Right ventricle myocardium inferior (tissue), 1 donor: Measurements from ENCODE around the gene SGMS2. TPM values are rescaled to one million over a fixed set of nuclear protein-coding genes. Genes with fewer than 3 reads are reported as not detected.

Experiments
- ATAC-seq: fragments of 200-7000 bp; cut with Tn5 transposase; one replicate; pipeline ENCODE4 v1.9.1; 2020; ENCODE audit warnings: mild to moderate bottlenecking, moderate library complexity
- DNase-seq: peaks from one replicate; pipeline ENCODE4 v3.0.0; 2021; ENCODE audit errors: missing footprints
- intact Hi-C: fragments of 100-400 bp; cut with DNase I; formaldehyde crosslinking; loops from one replicate; pipeline ENCODE4 v1.11.0; 2022
- total RNA-seq: library from RNA; stranded (reverse); fragmentation: NEBNext Ultra II Directional; extraction: Animal tissue kit (Norgen Biotek cat#: 25700); gene quantifications from one replicate; pipeline ENCODE4 v1.2.1, GENCODE V29; 2021
- donor health status: DM: no; HTN: yes; CAD: no; lungs with severe emphysema.

Gene SGMS2
- total RNA-seq, 1 donor from 2014 or later: 23.2 TPM

DNA sequence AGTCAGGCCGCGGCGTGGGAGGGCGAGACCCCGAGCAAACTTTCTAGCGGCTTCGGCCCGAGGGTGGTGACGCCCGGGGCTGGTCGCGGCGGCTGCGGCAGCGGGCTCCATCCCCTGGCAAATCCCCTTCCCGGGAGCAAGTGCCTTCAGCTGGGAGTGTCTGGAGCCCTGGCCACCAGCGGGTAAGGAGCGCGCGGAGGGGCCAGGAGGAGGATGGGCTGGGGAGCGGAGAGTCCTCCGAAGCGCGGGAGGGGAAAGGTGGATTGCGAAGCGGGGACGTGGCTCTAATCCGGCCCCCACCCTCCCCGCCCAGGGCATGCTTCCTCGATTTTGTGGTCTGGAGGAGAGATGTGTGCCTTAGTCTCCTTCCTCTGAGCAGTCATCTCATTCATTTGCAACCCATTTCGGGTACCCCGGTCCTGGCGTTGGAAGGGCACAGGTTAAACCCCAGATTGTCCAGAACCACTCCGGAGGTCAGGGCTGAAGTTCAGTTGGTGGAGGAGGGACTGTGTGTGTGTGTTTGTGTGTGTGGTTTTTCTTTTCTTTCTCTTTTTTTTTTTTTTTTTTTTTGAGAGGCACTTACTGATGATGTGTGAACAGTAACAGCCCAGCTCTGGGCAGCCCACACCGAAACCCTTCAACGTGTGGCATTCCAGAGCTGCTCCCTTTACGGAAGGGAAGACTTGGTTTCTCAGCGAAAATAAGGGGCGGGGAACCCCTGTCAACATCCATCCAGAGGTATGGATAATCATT lies 516 bp downstream of the SGMS2 start:
- peak; percentile 67 for DNase-seq
- ATAC-seq: peak; percentile 66

GRCh38 chr4:107826421-107826980 lies 1.8 kb downstream of the SGMS2 start:
- intact Hi-C loops: loop anchor here (5.0 kb wide), 1 partner anchor 36 kb away; no protein-coding TSS in a partner anchor
- ATAC-seq: no peak

More for the DNA sequence above, 516 bp downstream of the SGMS2 start:
- intact Hi-C loops: loop anchor here (2.0 to 5.0 kb wide), 2 partner anchors 37 to 88 kb away; no protein-coding TSS in a partner anchor

DNA sequence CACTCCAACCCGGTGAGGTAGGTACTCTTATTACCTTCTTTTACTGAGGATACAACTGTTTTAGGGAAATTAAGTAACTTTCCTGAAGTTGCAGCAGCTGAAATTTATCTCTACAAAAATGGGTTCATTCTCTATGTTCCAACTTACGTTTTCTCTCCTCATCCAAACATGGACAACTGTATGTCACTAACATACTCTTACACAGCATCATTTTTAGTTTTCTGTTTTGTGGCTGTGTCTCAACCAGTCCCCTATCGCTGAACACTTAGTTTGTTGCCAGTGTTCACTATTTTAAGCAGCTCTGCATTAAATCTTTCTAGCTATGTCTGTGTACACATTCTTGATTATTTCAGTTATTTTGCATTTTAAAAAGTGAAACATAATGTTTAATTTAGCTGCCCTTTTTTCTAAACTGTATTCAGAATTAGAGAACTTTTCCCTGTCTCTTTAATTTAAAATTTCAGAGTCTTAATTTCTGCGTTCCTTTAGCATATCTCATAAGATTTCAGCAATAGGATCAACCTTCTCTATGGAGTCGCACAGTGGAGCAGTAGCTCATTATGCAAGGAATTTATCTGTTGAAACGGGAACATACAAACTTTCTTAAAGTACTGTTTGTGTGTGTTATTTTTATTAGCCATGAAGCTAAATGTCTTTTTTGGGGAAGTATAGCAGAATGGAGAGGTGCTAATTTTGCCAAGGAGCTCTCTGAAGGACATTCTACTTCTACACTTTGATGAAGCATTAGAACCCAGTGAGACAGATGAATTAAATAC lies 3.8 kb downstream of the SGMS2 start:
- no peak for ATAC-seq

More at GRCh38 chr4:107826421-107826980, 1.8 kb downstream of the SGMS2 start:
- DNase-seq: no peak

DNA sequence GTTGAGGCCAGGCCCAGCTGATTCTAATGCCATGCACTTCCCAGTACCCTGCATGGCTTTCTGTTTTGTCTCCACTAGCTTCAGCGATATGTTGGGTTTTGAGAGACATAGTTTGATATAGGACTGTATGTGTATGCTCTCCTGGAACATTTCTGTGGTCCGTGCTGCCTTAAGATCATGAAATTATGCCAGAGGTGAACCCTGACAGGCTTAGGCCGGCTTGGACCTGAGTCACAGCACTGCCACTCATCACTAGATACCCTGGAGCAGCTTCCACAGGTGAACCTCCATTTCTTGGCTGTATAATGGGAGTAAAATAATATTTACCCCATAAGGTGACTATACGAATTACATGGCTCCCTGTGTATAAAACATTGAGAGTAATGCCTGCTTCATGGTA lies 6.4 kb downstream of the SGMS2 start:
- intact Hi-C loops: no loop called here
- no peak for ATAC-seq
- DNase-seq: no peak

More for the DNA sequence above, 3.8 kb downstream of the SGMS2 start:
- intact Hi-C loops: loop anchor here (5.0 kb wide), 1 partner anchor 34 kb away; no protein-coding TSS in a partner anchor
- DNase-seq: no peak

DNA sequence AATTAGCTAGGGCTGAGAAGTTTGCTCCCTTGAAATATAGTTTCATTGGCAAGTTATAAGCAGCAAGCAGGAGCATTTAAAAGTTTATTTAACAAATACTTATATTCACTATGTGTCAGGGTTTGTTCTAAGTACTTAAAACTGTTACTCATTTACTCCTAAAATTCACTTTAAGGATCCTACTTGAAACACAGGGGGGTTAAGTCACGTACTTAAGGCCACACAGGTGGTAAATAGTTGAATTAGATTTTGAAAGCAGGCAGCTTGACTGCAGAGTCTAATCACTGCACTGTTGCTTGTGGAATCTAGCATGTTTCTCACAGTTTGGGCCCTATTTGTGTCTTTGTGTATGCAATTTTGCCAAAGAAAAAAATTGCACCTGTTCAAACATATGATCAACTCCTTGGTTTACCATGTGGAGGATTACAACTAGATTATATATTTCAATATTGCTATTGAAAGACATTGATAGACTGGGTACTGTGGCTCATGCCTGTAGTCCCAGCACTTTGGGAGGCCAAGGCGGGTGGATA lies 7.6 kb downstream of the SGMS2 start:
- ATAC-seq (no peak), DNase-seq (no peak)
- intact Hi-C loops: no loop called here

GRCh38 chr4:107834241-107834794 lies 9.6 kb downstream of the SGMS2 start:
- DNase-seq: no peak
- no peak for ATAC-seq
- intact Hi-C loops: no loop called here

GRCh38 chr4:107835406-107835805 lies 10.7 kb downstream of the SGMS2 start:
- intact Hi-C loops: no loop called here
- no peak for DNase-seq
- no peak for ATAC-seq

DNA sequence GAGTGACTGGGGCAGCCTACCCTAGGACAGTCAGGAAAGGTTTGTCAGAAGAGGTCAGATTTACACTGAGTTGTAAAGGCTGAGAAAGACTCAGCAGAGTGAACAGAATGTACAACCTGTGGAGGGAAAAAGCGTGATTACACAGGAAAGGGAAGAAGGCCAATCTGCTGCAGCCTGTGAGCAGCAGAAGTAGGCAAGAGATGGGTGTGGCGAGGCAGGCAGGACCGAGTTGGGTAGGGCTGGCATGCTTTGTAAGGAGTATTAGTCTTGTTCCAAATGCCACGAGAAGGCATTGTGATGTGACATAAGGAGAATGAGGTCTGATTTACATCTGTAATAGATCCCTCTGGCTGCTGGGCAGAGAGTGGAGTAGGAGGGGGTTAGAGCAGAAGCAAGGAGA lies 12.6 kb downstream of the SGMS2 start:
- DNase-seq (no peak), ATAC-seq (peak; percentile 49)
- intact Hi-C loops: no loop called here

DNA sequence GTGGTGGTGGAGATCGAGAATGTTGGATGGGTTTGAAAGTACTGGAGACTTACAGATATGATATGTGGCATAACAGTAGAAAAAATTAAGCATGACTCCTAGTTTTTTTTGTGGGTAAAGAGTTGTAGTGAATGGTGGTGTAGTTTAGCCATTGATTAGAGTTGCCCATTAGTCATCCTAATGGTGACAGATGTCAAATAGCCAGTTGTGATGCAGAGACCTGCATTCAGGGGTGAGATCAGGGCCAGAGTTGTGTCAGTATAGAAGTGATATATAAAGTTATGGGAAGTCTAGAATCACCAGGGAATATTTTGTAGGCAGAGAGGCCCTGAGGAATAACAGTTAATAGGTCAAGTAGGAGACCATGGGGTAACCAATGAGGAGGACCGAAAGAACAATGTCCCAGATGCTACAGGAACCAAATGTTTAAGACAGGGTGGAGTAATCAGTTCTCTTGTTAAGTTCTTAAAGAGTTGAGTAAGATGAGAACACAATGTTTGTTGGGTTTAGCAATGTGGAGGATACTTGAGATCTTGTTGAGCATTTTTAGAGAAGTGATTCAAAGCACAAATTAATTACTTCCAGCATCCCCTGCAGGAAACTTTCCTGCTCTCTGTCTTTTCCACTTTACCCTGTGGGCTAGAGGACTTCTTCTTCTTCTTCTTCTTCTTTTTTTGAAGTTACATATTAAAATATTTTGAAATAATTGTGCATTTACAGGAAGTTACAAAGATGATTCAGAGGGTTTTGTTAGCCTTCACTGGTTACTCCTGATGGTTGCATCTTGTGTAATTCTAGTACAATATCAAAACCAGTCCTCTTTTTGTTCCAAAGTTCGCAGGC lies 13.3 kb downstream of the SGMS2 start:
- DNase-seq: no peak
- intact Hi-C loops: no loop called here
- ATAC-seq: peak; percentile 57

DNA sequence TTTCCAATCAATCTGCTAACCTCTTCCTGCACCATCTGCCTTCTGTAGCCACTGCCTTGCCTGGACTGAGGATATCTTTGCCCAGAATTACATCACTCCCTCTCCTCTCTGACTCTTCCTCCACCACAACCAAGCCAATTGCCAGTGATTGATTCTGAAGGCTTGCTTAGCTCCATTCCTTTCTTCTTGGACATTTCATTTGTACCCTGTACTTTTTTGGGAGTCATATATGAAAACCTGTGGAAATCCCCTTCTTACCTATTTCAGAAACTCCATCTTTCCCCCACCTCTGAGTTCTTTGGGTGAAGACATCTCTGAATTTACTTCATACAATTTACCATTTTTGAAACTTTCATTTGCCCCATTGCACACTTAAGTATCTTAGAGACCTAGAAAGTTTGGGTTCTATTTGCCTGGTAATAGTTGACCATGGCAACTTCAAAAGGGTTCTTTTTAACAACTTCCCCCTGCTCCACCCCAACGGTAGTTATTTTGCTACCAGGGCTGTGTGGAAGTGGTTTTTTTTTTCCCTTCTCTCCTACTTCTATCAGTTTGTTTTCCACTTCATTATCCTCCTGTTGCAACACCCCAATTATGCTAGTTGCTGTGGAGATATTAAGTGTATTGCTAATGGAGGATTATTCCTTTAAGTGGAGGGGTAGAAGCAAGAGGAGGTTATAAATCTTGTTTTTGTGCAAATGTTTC lies 14.3 kb downstream of the SGMS2 start:
- peak; percentile 67 for ATAC-seq
- no peak for DNase-seq
- intact Hi-C loops: no loop called here

- intact Hi-C loops: no loop called here
- no peak for DNase-seq
- ATAC-seq: no peak
Observed at GRCh38 chr4:107843391-107843790, 18.7 kb downstream of the SGMS2 start.

GRCh38 chr4:107845681-107846080 lies 20.9 kb downstream of the SGMS2 start:
- no peak for ATAC-seq
- DNase-seq: no peak
- intact Hi-C loops: no loop called here

- ATAC-seq (no peak), DNase-seq (no peak)
- intact Hi-C loops: no loop called here
Observed at GRCh38 chr4:107850438-107850837, 25.7 kb downstream of the SGMS2 start.

DNA sequence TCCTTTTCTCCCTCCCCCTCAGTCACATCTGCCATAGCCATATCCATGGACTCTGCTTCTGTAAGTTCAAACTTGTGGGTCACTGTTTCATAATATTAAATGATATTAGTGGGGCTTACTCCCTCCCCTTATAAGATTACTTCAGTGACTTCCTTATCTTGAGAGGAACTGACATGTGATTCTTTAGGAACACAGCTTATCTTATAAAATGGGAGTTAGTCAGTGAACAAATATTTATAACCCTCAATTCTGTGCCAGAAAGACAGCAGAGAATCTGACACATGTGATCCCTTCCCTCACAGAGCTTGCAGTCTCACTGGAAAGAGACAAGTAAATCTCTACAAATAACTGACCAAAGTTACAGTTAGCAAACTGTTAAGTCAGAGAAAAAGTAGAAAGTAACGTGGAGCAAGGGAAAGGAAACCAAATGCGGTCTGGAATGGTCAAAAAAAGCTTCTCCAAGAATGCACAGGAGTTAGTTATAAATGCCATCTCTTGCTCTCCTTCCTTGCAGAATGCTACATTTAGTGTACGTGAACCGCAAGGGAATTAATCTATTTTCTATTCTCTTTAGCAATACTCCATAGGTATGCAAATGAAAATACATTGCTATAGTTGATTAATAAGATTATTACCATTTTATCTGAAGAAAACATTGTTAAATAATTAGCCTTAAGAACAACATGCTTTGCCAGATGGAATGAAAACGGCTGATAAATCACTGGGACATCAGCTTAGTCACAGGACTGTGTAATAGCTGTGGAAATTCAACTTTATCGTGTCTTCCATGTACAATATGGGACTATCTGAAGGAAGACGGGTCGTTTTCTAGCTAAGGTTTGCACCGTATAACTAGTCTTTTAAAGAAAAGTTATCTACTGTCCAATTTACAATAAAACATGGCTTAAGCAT lies 29.0 kb downstream of the SGMS2 start:
- intact Hi-C loops: no loop called here

DNA sequence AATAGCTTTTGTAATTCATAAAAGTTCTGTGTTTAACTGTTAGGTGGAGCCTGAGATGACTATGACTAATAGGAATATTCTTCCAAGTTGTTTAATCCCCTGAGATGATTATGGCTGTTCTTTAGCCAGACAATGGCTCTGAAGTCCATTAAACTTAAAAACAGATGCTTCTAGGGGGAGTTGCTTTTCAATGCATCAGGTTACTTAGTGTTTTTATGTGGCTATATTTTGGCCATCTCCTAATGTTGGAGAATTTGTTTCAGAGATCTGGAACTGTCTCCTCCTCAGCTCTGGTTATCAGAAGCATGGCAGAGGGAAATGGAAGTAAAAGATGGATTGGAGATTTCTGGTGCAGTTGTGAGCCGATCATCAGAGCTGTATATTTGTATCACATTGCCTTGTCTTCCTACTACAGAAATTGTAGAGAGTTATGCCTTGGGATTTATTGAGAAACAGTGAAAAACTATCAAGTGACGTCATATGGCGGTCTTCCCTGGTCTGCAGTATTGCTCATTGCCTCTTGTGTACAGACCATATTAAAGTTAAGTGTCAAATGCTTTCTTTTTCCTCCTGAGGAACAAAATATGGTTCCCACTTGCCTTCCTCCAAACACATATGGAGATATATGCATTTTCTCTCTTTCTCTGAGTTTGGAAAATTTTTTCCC lies 29.8 kb downstream of the SGMS2 start:
- intact Hi-C loops: no loop called here
- DNase-seq (no peak), ATAC-seq (peak; percentile 69)

More for the DNA sequence above, 29.0 kb downstream of the SGMS2 start:
- ATAC-seq (peak; percentile 66), DNase-seq (no peak)

DNA sequence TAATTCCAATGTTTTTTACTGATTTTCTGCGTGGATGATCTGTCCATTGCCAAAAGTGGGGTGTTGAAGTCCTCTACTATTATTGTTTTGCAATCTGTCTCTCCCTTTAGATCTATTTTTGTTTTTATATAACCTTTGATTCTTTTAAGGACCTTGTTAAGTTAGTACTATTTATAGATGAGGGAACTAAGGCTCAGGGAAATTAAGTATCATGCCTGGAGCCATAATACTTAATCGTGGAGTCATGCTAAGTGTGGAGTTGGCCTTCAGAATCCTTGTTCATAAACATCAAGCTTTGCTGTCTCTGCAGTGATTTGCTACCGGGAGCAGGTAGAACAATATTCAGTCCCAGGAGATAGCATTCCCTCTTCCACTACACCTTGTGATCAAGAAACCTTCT lies 31.0 kb downstream of the SGMS2 start:
- ATAC-seq: no peak
- intact Hi-C loops: no loop called here
- DNase-seq: no peak
